Stomach (tissue), 9 donors: Measurements from ENCODE around the gene THADA. TPM values are rescaled to one million over a fixed set of nuclear protein-coding genes. Genes with fewer than 3 reads are reported as not detected.

Source experiments
- DNase-seq, 2 donors: peaks; one replicate each; pipeline versions ENCODE4 v3.0.0 to v3.0.0-alpha.2; 2013 to 2019
- H3K27ac ChIP-seq, 5 donors: fragments of 200-600 bp in 4 of 5; sonication (generic) in 4 of 5; one replicate each; pipeline ENCODE4 v1.5.1; 2013 to 2019; ENCODE audit warnings: mild to moderate bottlenecking in 1 of 5, moderate library complexity in 1 of 5
- H3K27me3 ChIP-seq, 3 donors: fragments of 200-600 bp; sonication (generic); one replicate each; pipeline ENCODE4 v1.5.1; 2017 to 2019; ENCODE audit warnings: mixed run types in 1 of 3
- H3K36me3 ChIP-seq, 4 donors: fragments of 200-600 bp; sonication (generic); 1 replicate in 3 of 4; 2 replicates in 1 of 4; pipeline ENCODE4 v1.5.1; 2016 to 2019
- H3K4me1 ChIP-seq, 4 donors: fragments of 200-600 bp; sonication (generic); one replicate each; pipeline ENCODE4 v1.5.1; 2016 to 2019
- H3K4me3 ChIP-seq, 4 donors: fragments of 200-600 bp; sonication (generic) in 3 of 4; one replicate each; pipeline ENCODE4 v1.5.1; 2016 to 2019; ENCODE audit warnings: mild to moderate bottlenecking in 1 of 4
- H3K9me3 ChIP-seq, 4 donors: fragments of 200-600 bp; sonication (generic); one replicate each; pipeline ENCODE4 v1.5.1; 2016 to 2019
- EP300 ChIP-seq: sonication (generic); formaldehyde crosslinking; IDR thresholded peaks from one replicate; pipeline ENCODE4 v1.6.1; 2017; ENCODE audit warnings: antibody characterized with exemption
- POLR2A ChIP-seq, 4 donors: fragments of 450-650 bp; IDR thresholded peaks; one replicate each; pipeline ENCODE4 v1.6.1; 2016; ENCODE audit warnings: antibody characterized with exemption in 4 of 4, control low read depth in 2 of 4, mild to moderate bottlenecking in 1 of 4, moderate library complexity in 1 of 4
- POLR2AphosphoS5 ChIP-seq, 3 donors: sonication (generic); formaldehyde crosslinking; IDR thresholded peaks; one replicate each; pipeline ENCODE4 v1.6.1; 2016; ENCODE audit warnings: antibody characterized with exemption in 3 of 3
- WGBS, 5 donors: extraction: QIAGEN DNeasy Blood & Tissue Kit in 3 of 5; methylation state at CpG; one replicate each; pipeline versions ENCODE4 v1.1.5 to v1.1.7; 2013 to 2018; 5-methylcytosine and 5-hydroxymethylcytosine counted together
- intact Hi-C: fragments of 100-400 bp; cut with DNase I; formaldehyde crosslinking; loops from one replicate; pipeline ENCODE4 v1.15.1; 2023; ENCODE audit warnings: low total_unique reads
- polyA plus RNA-seq, 3 donors: library from polyadenylated mRNA; stranded (reverse); fragments of 200-250 nt; gene quantifications; one replicate each; pipeline ENCODE4 v1.2.3, GENCODE V29; 2013
- total RNA-seq, 5 donors: library from RNA; depleted of rRNA; stranded (reverse); fragments of >200 nt; gene quantifications; one replicate each; pipeline versions ENCODE4 v1.1.0 to v1.2.3, GENCODE V29; 2014 to 2016
- TF ChIP-seq, protein P1 (sequence below), 7 experiments: fragments of 450-650 bp in 4 of 7; fragments of 200-600 bp in 3 of 7; sonication (generic) in 3 of 7; IDR thresholded peaks; one replicate each; pipeline ENCODE4 v1.5.1; 2016 to 2019; ENCODE audit warnings: antibody characterized with exemption in 7 of 7, control low read depth in 2 of 7, mild to moderate bottlenecking in 1 of 7
- donor health status: healthy with polysubstance abuse.
- donor health status: Bipolar disorder and iron deficiency.
- donor health status: healthy.

The THADA gene
- total and polyA plus RNA-seq, 8 donors: 8.0 to 109 (median 31.9) TPM

DNA sequence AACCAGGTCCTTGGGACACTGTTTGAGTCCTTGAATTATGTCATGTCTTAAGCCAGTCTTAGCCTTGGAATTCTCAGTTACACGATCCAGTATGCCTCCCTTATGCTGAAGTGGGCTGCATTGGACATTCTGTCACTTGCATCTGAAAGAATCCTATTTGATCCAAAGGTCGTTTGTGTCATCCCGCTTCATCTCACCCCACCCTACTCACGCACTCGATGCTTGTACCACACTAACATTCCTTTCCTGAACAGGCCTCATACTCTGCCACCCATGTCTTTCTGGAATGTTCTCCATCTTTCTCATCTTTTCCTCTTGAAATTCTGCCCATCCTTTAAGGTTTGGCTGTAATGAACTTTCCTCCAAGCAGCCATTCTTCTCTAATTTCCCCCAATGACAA, 341.5 kb downstream of the THADA start:
- DNase-seq: no peak
- H3K36me3 ChIP-seq: peaks cover 0 to 7% (median 5%) of the 10 kb centered on the region in 4 donors
- no peak overlapping the region for H3K4me3 ChIP-seq
- TF ChIP-seq EP300: no peak
- H3K27ac ChIP-seq: no peak overlapping the region
- intact Hi-C loops: no loop called here
- H3K9me3 ChIP-seq: no peaks in the 10 kb centered on the region
- H3K27me3 ChIP-seq: no peaks in the 10 kb centered on the region
- WGBS, 5 donors: 89 to 96% (median 92%) methylated on average over 5 of the region's 5 CpGs
- H3K4me1 ChIP-seq: peaks cover 0 to 28% (median 8%) of the 10 kb centered on the region in 4 donors

DNA sequence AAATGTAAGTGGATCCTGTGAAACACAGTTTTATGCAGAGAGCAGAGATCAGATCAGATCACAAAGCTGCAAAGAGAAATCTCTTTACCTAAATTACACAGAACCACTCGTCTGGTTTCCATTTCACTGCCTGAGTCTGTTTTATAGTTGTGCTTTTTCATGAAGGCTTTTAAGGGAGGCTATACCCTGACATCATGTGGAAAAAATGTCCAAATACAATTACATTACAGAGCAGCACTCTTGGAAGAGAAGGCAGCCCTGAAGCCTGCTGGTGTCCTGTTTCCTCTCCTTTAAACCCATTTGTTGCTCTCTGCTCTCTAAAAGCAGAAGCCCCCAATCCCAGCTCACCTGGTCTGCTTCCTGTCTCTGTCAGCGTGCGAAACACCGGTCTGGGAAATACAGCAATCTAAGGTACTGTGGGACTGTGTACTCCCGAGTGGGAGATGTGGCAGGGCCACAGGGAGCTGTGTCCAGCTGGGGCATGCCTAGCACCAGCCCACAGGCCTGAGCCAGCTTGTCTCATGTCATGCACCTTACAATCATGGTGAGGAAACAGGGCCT, 344.6 kb downstream of the THADA start:
- no peak for TF ChIP-seq EP300
- TF ChIP-seq POLR2AphosphoS5 (IDR thresholded peaks at IDR 0.05): peak in 1 of 3 donors; percentile 4
- H3K4me3 ChIP-seq: no peak overlapping the region
- intact Hi-C loops: no loop called here
- H3K27me3 ChIP-seq: no peaks in the 10 kb centered on the region
- H3K27ac ChIP-seq: peak overlapping the region; percentile 24 to 84 (median 74)
- no peaks in the 10 kb centered on the region for H3K36me3 ChIP-seq
- 58 to 83% (median 78%) methylated on average over 4 to 5 of the region's 5 CpGs for WGBS, 5 donors
- peak in 1 of 2 donors; percentile 91 for DNase-seq
- H3K4me1 ChIP-seq: peaks cover 0 to 25% (median 8%) of the 10 kb centered on the region in 4 donors
- no peaks in the 10 kb centered on the region for H3K9me3 ChIP-seq

DNA sequence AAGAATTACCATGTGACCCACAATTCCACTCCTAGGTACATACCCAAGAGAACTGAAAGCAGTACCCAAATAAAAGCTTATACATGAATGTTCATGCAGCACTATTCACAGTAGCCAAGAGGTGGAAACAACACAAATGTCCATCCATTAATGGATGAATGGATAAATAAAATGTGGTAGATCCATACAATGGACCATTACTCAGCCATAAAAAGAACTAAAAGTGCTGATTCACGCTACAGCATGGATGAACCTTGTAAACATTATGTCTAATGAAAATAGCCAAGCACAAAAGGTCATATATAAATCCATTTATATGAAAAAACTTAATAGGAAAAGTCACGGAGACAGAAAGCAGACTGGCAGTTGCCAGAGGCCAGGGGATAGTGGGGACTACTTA, 345.8 kb downstream of the THADA start:
- H3K9me3 ChIP-seq: no peaks in the 10 kb centered on the region
- peaks cover 0 to 13% (median 4%) of the 10 kb centered on the region in 4 donors for H3K4me1 ChIP-seq
- no peaks in the 10 kb centered on the region for H3K27me3 ChIP-seq
- no peak overlapping the region for H3K4me3 ChIP-seq
- H3K36me3 ChIP-seq: no peaks in the 10 kb centered on the region
- intact Hi-C loops: no loop called here
- WGBS, 5 donors: 85 to 99% (median 92%) methylated on average over 2 of the region's 2 CpGs
- TF ChIP-seq EP300 (no peak), POLR2A (IDR thresholded peaks at IDR 0.05) (no peak), POLR2AphosphoS5 (IDR thresholded peaks at IDR 0.05) (no peak)
- TF ChIP-seq, protein P1, sequence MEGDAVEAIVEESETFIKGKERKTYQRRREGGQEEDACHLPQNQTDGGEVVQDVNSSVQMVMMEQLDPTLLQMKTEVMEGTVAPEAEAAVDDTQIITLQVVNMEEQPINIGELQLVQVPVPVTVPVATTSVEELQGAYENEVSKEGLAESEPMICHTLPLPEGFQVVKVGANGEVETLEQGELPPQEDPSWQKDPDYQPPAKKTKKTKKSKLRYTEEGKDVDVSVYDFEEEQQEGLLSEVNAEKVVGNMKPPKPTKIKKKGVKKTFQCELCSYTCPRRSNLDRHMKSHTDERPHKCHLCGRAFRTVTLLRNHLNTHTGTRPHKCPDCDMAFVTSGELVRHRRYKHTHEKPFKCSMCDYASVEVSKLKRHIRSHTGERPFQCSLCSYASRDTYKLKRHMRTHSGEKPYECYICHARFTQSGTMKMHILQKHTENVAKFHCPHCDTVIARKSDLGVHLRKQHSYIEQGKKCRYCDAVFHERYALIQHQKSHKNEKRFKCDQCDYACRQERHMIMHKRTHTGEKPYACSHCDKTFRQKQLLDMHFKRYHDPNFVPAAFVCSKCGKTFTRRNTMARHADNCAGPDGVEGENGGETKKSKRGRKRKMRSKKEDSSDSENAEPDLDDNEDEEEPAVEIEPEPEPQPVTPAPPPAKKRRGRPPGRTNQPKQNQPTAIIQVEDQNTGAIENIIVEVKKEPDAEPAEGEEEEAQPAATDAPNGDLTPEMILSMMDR (IDR thresholded peaks at IDR 0.05): no peak
- DNase-seq: no peak
- H3K27ac ChIP-seq: peak overlapping the region in 2 of 5 donors; percentile 62 to 84

DNA sequence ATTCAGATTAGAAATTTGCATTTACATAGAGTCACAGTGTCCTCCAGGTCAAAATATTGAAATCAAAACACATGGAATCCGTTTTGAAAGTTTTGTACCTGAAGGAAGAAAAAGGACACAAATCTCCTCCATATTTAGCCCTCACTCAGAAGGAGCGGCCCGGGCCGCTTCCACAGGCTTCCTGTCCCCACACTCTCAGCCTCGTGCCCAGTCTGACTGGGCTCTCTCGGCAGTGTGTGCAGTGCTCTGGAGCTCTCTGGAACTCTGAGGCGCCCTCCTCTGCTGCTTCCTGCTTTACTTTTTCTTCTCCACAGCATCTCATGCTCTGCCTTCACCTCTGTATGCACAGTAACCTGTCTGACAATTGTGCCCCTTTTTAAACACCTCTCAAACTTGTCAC, 347.2 kb downstream of the THADA start:
- Histone ChIP-seq H3K4me3 (no peak overlapping the region), H3K27ac (no peak overlapping the region), H3K27me3 (no peaks in the 10 kb centered on the region), H3K36me3 (peaks cover 0 to 7% (median 0%) of the 10 kb centered on the region in 4 donors), H3K9me3 (no peaks in the 10 kb centered on the region), H3K4me1 (peaks cover 0 to 10% (median 4%) of the 10 kb centered on the region in 4 donors)
- intact Hi-C loops: no loop called here
- TF ChIP-seq, protein P1 (IDR thresholded peaks at IDR 0.05): no peak
- TF ChIP-seq POLR2AphosphoS5 (IDR thresholded peaks at IDR 0.05) (no peak), EP300 (no peak), POLR2A (IDR thresholded peaks at IDR 0.05) (no peak)
- DNase-seq: no peak
- 94 to 98% (median 96%) methylated on average over 7 of the region's 7 CpGs for WGBS, 5 donors

DNA sequence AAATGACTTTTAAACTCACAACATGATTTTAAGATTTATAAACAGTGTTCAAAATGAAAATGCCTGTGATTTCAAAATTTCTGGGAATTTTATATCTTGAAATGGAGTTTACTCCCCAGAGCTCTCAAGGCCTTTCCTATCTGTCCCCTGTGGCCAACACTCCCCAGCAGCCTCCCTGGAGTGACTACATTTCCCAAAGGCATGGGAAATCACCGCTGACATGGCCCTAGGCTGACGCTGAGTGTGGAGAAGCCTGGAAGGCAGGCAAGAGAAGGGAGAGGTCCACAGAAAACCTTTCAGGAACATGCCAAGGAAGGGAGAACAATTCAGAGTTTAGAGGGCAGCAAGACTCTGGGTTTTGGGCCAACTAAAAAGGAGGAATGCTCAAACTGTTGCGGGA, 349.2 kb downstream of the THADA start:
- no peak overlapping the region for H3K27ac ChIP-seq
- peaks cover 0 to 7% (median 0%) of the 10 kb centered on the region in 4 donors for H3K36me3 ChIP-seq
- no peaks in the 10 kb centered on the region for H3K9me3 ChIP-seq
- no peak for DNase-seq
- no peaks in the 10 kb centered on the region for H3K27me3 ChIP-seq
- intact Hi-C loops: no loop called here
- TF ChIP-seq, protein P1 (IDR thresholded peaks at IDR 0.05): no peak
- no peak for TF ChIP-seq POLR2A (IDR thresholded peaks at IDR 0.05)
- TF ChIP-seq POLR2AphosphoS5 (IDR thresholded peaks at IDR 0.05): no peak
- TF ChIP-seq EP300: no peak
- WGBS, 5 donors: 84 to 97% (median 95%) methylated on average over 3 of the region's 3 CpGs
- no peak overlapping the region for H3K4me3 ChIP-seq
- H3K4me1 ChIP-seq: peaks cover 0 to 9% (median 4%) of the 10 kb centered on the region in 4 donors
